Effector CD4-positive, alpha-beta T cell (primary cell): ENCODE measurements around the gene DESI1.
"Not testable (repeated sequence)": the region's sequence is repeated elsewhere in the genome, so short reads cannot be mapped to it uniquely, and the experiment has no call there.

Experiments
- DNase-seq: peaks from one replicate; pipeline ENCODE4 v3.0.0-alpha.2; 2020

DESI1 gene

DNA sequence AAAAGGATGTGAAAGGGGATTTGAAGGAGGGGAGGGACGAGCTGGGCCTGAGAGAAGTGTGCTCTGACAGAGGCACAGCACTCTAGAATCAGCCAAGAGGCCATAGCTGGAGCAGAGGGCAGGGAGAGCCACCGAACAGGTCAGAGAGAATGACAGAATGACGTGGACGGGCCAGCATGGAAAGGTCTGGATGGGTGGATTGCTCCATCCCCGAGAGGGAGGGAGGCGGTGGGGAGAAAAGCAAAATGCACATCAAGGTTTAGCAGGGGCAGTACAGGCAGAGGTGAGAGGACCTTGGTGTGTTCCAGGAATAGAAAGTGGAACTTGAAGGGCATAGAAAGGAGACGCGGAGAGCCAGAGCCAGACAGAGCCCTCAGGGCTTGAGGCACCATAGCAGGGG, 38.1 kb downstream of the DESI1 start:
- no peak for DNase-seq

DNA sequence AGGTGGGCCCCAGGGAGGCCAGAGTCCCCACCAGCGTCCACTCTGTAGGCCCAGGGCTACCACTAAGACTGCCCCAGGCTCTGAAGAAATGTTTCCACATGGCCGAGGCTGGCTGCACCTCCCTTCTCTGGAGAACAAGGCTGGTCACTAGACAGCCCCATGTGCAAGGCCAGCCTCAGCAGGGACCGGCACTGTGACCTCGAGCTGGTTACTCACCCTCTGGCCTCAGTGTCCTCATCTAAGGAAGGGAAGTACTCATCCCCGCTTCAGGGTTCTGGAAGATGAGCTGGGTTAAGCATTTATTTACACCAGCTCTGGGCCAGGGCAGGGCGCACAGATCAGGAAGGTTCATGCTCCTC, 40.9 kb downstream of the DESI1 start:
- DNase-seq = no peak

DNA sequence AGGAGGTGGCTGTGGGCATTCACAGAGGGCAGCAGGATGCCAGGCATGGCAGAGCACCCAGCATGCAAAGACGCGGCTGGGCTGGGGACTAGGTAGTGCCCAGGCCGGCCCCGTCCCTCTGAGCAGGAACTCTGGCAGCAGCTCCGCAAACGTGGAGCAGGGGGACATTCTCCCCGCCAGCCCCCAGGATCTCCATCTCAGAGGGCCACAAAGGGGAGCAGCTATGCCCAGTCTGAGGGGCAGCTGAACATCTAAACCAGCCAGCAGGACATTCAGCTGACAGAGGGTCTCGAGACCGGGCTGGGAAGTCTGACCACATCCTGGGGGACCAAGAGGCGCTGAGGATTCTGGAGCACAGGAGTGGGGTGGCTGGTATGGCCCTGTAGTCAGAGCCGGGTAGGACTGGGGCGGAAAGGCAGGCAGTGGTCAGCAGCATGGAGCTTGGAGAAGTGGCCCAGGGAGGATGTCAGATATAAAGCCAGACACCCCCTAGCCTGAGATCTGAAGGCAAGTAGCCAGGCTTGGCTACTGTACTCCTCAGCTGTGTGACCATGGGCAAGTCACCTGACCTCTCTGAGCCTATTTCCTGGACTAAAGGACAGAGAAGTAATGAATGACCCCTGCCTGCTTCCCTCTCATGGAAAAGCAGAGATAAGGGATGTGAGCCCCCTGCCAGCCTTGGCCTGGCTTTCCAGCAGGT, 41.4 kb downstream of the DESI1 start:
- DNase-seq = no peak

DNA sequence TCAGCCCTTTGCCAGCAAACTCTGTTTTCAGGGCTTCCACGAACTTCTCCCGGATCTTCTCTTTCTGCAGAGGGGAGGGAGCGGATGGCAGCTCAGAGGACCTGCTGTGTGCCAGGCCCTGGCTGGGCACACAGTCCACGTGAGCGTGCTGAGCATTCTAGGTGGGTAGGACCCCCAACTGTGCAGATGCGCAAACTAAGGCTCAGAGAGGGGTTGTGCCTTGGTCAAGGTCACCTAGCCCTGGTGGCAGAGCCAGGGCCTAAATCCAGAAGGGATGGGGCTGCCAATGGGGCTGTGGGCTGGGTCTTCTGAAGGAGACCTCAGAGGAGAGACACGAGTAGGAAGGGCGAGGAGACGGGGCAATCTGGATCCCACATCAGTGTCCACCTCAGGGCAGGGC, 42.0 kb downstream of the DESI1 start:
- DNase-seq = no peak

DNA sequence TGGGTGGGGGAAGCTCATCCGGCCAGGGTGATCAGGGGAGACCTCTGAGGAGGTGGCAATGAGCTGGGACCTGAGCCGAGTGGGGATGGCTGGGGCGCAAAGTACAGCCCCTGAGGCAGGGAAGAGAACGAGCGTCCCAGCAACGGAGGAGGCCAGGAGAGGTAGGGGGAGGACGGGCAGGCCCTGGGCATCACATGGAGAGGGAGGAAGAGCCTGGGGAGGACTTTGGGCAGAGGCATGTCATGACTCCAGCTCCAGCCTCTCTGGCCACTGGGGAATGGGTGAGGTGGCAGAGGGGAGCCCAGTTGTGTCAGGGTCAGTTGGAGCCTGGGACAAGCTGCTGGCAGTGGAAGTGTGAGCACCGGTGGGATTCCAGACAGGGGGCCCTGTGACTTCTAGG, 42.7 kb downstream of the DESI1 start:
- DNase-seq = no peak

DNA sequence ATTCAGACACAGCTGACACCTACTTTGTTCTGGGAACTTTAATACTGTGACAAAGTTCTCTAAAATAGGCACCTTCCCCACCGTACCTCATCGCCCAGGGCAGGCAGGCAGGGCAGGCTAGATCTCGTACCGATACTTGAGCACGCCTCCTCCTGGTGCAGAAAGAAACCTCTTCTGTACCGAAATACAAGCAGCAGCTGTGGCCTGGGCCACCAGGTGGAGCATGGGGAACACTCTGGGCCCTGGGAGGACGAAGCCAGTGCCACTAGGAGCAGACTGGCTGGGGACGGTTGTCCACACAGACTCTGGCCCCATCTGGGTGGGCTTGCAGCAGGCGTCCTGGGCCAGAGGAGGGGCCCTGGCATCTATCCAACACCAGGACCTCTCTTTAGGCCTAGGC, 44.0 kb downstream of the DESI1 start:
- DNase-seq = no peak

DNA sequence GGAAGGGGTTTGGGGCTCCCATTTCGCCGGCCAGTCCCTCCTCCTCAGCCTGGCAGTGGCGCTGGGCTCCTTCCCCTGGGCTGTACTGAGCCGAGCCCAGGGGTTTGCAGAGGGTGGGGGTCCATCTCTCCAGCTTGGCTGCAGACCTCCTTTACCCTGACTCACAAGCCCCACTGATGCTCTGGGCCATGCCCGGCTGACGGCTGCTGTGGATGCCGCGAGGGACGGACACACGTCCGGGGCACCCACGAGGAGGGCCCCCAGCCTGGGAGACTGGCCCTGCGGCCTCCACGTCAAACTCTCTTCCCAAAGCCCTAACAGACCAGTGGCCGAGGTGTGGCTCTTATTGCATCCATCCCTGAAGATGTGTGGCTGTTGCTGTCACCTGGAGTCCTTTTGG, 45.3 kb downstream of the DESI1 start:
- DNase-seq = no peak

DNA sequence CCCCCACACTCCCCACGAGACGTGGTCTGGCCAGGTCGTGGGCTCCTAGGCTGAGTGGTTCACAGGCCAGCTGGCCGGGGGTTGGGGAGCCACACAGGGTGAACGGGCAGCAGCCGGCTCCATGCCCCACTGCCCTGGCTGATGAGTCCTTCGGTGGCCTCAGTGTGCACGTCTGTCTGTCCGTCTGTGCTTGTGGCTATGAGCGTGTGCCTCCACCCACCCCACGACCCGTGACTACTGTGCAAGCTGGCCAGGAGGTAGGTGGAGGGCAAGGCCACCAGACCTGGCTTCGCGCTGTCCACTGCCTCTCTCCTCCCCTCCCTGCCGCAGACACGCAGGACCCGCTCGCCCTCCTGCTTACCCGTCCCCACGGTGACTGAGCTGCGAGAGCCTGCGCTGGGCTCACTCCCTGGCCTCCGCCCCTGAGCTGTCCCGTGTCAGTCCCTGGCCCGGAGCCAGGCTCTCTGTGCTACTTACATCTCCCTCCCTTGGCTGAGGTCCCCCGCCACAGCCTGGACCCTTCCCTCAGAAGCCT, 45.9 kb downstream of the DESI1 start:
- no peak for DNase-seq

DNA sequence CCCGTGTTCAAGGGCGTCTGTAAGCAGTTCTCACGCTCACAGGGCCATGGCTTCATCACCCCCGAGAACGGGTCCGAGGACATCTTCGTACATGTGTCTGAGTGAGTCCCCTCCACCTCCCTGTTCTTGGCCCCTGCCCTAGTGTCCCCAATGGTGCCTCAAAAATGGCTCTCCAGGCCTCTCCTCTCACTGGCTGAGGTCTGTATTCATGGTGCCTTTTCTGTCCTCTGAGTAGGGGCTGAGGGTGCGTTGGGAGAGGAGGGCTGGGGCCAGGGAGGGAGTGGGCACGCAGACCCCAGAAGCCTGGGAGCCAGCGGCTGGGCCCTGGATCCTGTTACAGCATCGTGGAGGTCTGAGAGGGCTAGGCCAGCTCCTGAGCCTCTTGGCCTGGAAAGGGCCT, 47.2 kb downstream of the DESI1 start:
- DNase-seq = no peak

DNA sequence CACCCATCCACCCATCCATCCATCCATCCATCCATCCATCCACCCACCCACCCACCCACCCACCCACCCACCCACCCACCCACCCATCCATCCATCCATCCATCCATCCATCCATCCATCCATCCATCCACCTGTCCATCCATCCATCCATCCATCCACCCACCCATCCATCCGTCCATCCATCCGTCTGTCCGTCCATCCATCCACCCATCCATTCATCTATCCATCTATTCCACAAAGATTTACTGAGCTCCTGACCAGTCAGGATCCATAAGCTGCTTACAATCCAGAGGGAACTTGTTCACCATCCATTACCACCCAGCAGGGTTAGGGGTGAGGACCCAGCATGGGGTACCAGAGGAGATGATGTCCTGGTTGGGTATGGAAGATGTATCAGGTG, 48.5 kb downstream of the DESI1 start:
- DNase-seq = not testable (repeated sequence)

DNA sequence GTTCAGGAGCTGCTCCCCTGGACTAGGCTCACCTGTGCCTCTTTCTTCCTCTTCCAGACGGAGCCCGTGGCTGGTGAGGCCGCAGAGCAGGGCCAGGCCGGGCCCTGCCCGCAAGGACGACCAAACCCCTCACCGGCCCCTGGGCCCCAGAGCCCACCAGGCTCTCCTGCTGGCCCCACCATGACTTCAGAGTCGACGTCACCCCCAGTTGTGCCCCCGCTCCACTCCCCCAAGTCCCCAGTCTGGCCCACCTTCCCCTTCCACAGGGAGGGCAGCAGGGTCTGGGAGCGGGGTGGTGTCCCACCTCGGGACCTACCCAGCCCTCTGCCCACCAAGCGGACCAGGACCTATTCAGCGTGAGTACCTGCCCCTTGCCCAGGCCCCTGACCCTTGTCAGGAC, 49.1 kb downstream of the DESI1 start:
- DNase-seq = no peak

DNA sequence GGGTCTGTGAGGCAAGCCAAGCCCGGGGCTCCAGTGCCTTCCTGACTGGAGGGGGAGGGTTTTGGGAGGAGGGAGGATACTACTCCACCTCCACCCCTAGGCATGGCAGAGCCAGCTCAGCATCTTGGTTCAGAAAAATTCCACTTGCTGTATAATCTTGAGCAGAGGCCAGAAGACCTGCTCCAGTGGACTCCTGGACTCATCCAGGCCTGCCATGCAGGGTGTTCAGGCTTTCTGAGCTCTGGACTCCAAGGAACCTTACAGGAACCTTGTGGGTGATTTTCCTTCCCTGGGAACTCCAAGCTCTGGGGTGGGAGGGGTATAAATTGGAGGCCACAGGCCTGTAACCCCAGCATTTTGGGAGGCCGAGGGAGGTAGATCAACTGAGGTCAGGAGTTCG, 50.6 kb downstream of the DESI1 start:
- DNase-seq = no peak

DNA sequence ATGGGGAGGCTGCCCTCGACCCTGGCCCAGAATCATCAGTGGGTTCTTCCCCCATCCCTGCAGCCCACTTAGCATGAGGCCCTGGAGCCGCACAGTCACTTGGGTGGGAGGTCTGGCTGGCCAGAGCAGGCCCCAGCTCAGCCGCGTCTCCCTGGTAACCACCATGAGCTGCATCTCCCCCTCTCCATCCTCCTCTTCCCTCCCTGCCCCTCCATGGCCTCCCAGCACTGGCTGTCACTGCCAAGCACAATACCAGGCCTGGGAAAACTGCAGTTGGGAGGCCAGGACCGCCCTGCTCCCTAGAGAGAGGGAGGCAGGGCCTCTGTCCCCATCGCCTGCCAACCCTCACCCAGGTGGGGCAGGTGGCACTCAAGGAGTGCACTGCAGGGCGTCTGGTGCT, 52.0 kb downstream of the DESI1 start:
- no peak for DNase-seq

DNA sequence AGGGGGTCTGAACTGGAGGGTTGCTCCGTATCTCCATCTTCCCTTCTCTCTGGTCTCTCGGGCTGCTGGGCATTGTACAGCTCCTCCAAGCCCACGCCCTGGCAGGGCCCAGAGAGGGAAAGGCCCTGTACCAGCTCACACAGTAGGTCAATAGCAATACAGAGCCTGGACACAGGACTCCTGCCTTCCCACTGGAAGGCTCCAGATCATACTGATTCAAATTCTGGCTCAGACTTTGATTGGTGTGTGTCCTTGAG, 53.4 kb downstream of the DESI1 start:
- DNase-seq = no peak

DNA sequence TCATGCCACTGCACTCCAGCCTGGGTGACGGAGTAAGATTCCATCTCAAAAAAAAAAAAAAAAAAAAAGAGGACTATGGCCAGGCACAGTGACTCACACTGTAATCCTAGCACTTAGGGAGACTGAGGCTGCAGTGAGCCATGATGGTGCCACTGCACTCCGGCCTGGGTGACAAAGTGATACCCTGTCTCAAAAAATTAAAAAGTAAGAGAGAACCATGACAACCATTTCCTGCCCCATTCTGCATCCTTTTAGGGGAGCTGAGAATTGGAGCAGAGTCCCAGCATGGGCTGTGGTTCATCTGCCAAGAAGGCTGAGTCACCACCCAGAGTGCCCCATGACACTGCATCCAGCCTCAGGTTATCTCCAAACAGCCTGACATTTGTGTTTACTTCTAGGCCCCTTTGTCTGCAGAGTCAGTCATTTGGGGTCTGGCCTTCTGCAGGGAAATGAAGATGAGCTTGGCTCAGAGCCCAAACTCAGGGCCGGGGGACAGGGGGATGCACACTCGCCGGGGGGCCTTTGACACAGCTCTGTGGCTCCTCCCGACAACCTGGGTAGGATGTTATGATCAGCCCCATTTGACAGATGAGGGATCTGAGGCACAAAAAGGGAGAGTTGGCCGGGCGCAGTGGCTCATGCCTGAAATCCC, 55.3 kb downstream of the DESI1 start:
- DNase-seq = no peak

DNA sequence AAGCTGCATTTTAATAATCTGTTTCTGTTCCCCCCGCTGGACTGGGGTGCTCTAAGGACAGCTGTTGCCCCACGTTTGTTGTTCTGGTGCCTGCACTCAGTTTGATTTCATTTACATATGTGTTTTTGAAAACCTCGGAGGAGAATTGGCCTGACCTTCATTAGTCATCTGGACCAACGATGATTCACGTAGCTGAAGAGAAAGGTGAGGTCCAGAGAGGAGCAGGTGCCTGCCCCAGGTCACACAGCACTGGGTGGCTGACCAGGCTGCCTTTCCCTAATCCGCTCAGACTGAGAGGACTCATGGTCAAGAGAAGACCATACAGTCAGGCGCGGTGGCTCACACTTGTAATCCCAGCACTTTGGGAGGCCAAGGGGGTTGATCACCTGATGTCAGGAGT, 56.3 kb downstream of the DESI1 start:
- no peak for DNase-seq

DNA sequence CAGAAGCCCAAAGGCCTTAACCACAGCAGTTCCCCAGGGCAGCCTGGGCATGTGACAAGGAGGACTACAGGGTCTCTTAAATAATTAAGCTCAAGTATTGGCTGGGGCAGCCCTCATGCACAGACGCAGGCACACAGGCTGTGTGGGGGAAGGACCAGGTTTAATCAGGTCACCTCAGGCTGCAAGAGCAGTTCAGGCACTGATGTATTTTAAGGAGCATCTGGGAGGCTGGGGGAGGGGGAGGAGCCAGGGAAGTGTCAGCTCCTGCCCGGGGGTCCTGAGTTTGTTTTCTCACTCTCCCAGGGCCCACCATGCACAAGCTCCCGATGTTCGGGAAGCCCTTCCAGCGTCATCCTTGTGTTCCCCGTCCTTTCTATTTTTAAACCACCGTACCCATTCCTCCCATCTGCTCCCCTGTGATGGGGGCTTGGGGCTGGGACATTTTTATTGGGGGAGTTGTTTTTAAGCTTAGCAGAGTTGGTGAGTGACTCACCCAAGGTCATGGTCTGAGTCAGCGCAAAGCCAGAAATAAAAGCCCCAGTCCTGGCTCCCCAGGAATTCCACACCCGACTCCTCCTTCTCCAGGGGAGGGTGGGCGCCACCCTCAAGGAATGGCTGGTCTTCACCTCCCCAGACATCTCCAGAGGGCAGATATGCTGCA, 57.7 kb downstream of the DESI1 start:
- no peak for DNase-seq

DNA sequence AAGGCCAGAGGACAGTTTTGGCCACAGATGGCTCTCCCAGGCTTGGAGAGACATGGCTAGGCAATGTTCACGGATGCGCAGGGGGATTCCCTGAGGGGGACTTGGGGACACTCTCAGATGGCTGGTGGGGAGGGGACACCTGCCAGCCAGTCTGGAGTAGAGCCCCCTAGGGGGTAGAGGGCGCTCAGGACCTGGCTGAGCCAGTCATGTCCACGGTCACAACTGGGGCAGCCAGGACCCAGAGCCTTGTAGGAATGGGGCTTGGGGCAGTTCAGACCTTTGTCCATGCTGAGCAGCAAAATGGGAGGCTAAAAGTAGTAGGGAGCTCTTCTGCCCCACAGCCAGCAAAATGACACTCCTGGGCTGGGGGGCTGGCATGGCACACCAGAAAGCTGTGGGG, 58.4 kb downstream of the DESI1 start:
- no peak for DNase-seq

DNA sequence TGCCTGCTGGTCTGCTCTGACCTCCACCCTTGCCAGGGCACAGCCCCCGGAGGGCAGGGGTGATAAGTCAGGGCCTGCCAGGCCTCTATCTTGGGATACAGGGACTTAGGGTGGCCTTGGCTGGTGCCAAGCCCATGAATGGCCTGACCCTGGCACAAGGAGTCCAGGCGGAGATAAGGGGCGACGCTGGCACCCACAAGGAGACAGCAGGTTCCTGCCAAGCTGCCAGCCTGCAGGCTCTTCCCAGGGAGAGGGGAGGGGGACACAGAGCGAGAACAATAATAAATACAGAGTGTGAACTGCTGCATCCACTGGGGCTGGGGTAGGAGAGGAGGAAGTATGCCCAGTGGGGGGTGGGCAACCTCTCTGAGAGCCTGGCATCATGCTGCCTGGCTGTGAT, 59.1 kb downstream of the DESI1 start:
- no peak for DNase-seq

DNA sequence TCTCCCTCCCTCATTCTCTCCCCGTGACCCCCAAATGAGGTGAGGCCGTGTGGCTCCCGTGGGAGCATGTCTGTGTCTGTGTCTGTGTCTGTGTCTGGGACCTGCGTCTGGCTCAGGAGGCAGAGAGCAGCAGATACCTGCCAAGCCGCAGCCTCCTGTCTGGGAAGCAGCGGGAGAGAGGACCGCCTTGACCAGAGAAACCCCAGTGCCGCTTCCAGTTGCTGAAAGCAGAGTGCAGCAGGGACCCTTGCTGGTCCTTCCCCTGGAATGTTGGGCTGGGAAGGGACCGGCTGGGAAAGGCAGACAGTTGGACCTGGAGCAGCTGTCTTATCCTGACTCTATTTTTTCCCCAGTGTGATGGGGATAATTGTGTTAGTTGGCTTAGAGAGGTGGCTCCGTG, 59.5 kb downstream of the DESI1 start:
- no peak for DNase-seq

DNA sequence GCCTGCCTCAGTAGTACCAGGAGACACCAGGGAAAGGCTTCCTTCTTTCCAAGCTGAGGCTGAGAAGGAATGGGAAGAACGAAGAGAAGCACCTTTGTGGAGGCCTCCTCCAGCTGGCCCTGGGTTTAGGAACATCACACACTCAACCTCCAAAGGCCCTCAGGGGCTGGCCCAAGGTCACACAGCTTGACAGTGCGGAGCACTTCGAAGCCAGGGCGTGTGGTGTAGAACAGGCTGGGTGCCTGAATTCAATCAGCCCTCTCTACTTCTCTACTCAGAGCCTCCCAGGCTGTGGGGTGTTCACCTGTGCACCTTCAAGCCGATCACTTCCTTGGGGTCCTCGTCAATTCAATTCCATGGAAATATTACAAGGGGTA, 60.8 kb downstream of the DESI1 start:
- DNase-seq = no peak

DNA sequence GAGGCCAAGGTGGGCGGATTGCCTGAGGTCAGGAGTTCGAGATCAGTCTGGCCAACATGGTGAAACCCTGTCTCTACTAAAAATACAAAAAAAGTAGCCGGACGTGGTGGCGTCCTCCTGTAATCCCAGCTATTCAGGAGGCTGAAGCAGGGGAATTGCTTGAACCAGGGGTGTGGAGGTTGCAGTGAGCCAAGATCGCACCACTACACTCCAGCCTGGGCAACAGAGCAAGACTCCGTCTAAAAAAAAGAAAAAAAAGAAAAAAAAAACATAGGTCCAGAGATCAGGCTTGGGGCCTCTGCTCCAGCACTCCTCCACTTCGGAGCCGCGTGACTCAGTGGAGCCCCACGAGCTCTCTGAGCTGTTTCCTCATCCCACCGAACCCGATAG, 62.6 kb downstream of the DESI1 start:
- not testable (repeated sequence) for DNase-seq

DNA sequence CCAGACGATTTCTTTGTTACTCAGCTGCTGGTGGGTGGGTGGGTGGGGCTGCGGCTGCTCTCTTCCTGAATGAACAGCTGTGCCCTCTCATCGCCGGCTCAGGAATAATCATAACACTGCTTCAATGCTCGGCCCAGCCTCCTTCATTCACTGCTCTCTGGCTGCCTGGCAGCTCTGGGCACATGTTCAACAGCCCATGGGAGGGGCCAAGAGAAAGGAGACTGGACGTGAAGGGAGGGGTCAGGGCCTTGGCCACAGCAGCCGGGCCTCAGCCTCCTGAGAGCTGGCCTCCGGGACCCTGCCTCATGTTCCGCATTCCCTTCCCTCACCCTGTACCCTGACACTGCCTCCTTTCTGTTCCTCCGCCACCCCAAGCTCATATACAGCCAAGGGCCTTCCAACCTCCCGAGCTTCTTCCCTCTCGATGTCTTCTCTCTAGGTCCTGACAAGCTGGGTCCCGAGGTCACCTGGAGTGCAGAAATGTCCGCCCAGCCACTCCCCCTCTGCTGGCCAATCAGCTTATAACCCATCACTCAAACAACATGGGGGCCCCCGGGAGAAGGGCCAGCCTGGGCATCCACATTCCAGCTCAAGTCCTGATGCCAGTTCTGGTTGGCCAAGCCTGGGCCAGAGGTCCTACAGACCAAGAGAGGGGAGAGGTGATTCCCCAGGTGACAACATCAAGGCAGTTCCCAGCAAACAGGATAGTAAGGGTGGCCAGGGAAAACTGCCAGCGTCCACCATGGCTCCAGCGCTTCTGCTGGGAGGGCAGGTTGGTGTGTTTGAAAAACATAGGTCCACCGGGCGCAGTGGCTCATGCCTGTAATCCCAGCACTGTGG, 63.2 kb downstream of the DESI1 start:
- DNase-seq = no peak

DNA sequence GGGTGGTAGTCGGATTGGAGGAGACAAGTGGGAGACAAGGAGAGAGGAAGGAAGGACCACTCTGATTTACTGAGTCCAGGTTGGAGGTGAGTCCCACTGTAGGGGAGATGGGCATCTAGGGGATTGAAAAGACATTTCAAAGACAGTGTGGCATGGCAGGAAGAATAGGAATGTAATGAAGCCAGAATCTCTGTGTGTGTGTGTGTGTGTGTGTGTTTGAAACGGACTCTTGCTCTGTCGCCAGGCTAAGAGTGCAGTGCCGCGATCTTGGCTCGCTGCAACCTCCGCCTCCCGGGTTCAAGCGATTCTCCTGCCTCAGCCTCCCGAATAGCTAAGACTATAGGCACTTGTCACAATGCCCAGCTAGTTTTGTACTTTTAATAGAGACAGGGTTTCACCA, 64.3 kb downstream of the DESI1 start:
- DNase-seq = no peak
